Measurements from ENCODE around the gene SGSM1. TPM values are rescaled to one million over a fixed set of nuclear protein-coding genes. Genes with fewer than 3 reads are reported as not detected.

Gene SGSM1
- total and polyA plus RNA-seq, 9 of the 15 experiments (the other 6 are each of a cell fraction or from before 2014, with no cell fraction given): not detected

DNA sequence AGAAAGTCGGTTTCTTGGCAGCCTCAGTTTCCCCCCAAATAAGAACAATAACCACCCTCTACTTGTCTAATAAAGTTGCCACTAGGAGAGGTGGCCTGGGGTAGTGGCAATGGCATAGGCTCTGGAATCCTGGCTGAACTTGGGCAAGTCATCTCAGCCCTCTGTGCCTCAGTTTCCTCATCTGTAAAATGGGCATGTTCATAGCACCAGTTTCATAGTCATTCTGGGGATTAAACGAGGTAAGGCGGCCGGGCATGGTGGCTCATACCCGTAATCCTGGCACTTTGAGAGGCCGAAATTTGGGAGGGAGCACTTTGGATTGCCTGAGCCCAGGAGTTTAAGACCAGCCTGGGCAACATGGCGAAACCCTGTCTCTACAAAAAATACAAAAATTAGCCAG is 63.0 kb downstream of the SGSM1 start:
- ChIA-PET CTCF (ENCODE audit: low intra/inter-chr PET ratio) (no interaction called here), POLR2A (no interaction called here)
- Histone ChIP-seq H3K79me2 (ENCODE audit: control insufficient read depth, insufficient read depth, low read length) (no peaks in the 10 kb centered on the region), H3K4me1 (replicated peaks in 1 of 2; ENCODE audit: control insufficient read depth in 2 of 2, insufficient read depth in 2 of 2, low read length in 2 of 2) (peaks cover 0 to 3% of the 10 kb centered on the region in 2 experiments; a peak in 2 of 5 replicates), H3K9me1 (ENCODE audit: control insufficient read depth, insufficient read depth, low read length) (no peaks in the 10 kb centered on the region), H3K9ac (ENCODE audit: insufficient read depth in 1 of 2, low read depth in 2 of 2, low read length in 2 of 2) (no peak overlapping the region), H3K27me3 (ENCODE audit: control insufficient read depth in 2 of 2, insufficient read depth in 2 of 2, low read length in 2 of 2) (peaks cover 0 to 6% of the 10 kb centered on the region in 2 experiments; a peak in 3 of 5 replicates), H3K9me3 (replicated peaks; ENCODE audit: control insufficient read depth, insufficient read depth, low read depth, low read length) (no peaks in the 10 kb centered on the region), H3K36me3 (ENCODE audit: control insufficient read depth, insufficient read depth, low read length) (no peaks in the 10 kb centered on the region), H3K4me3 (no peak overlapping the region), H3K4me2 (ENCODE audit: insufficient read depth, low read length) (no peak overlapping the region), H3K27ac (ENCODE audit: extremely low read depth, low read depth, low read length) (no peak overlapping the region), H4K20me1 (replicated peaks; ENCODE audit: control insufficient read depth, insufficient read depth, low read length) (no peaks in the 10 kb centered on the region; the same call in 1 of the 2 replicates), H2AFZ (ENCODE audit: low read depth, low read length) (no peak overlapping the region)
- intact Hi-C loops (cut with micrococcal nuclease) (no loop called here), in situ Hi-C loops (cut with MboI) (no loop called here)
- TF ChIP-seq ADNP (tag; IDR thresholded peaks at IDR 0.05) (0 out of 2 replicates have a peak, but pooled peaks have one; percentile 19), HOXB6 (CRISPR knock-in tag; IDR thresholded peaks at IDR 0.05; ENCODE audit: borderline replicate concordance) (no peak), BCOR (IDR thresholded peaks at IDR 0.05) (peak; percentile 29; the same call in 1 of the 2 replicates), SREBF2 (CRISPR knock-in tag; IDR thresholded peaks at IDR 0.05) (no peak), RBM25 (IDR thresholded peaks at IDR 0.05; ENCODE audit: low read depth, low read length, severe bottlenecking) (peak; percentile 57), ATF7 (IDR thresholded peaks at IDR 0.05) (no peak)
- TF ChIP-seq, protein P1, sequence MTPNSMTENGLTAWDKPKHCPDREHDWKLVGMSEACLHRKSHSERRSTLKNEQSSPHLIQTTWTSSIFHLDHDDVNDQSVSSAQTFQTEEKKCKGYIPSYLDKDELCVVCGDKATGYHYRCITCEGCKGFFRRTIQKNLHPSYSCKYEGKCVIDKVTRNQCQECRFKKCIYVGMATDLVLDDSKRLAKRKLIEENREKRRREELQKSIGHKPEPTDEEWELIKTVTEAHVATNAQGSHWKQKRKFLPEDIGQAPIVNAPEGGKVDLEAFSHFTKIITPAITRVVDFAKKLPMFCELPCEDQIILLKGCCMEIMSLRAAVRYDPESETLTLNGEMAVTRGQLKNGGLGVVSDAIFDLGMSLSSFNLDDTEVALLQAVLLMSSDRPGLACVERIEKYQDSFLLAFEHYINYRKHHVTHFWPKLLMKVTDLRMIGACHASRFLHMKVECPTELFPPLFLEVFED (CRISPR knock-in tag; conservative IDR thresholded peaks at IDR 0.05): no peak
- TF ChIP-seq, protein P2, sequence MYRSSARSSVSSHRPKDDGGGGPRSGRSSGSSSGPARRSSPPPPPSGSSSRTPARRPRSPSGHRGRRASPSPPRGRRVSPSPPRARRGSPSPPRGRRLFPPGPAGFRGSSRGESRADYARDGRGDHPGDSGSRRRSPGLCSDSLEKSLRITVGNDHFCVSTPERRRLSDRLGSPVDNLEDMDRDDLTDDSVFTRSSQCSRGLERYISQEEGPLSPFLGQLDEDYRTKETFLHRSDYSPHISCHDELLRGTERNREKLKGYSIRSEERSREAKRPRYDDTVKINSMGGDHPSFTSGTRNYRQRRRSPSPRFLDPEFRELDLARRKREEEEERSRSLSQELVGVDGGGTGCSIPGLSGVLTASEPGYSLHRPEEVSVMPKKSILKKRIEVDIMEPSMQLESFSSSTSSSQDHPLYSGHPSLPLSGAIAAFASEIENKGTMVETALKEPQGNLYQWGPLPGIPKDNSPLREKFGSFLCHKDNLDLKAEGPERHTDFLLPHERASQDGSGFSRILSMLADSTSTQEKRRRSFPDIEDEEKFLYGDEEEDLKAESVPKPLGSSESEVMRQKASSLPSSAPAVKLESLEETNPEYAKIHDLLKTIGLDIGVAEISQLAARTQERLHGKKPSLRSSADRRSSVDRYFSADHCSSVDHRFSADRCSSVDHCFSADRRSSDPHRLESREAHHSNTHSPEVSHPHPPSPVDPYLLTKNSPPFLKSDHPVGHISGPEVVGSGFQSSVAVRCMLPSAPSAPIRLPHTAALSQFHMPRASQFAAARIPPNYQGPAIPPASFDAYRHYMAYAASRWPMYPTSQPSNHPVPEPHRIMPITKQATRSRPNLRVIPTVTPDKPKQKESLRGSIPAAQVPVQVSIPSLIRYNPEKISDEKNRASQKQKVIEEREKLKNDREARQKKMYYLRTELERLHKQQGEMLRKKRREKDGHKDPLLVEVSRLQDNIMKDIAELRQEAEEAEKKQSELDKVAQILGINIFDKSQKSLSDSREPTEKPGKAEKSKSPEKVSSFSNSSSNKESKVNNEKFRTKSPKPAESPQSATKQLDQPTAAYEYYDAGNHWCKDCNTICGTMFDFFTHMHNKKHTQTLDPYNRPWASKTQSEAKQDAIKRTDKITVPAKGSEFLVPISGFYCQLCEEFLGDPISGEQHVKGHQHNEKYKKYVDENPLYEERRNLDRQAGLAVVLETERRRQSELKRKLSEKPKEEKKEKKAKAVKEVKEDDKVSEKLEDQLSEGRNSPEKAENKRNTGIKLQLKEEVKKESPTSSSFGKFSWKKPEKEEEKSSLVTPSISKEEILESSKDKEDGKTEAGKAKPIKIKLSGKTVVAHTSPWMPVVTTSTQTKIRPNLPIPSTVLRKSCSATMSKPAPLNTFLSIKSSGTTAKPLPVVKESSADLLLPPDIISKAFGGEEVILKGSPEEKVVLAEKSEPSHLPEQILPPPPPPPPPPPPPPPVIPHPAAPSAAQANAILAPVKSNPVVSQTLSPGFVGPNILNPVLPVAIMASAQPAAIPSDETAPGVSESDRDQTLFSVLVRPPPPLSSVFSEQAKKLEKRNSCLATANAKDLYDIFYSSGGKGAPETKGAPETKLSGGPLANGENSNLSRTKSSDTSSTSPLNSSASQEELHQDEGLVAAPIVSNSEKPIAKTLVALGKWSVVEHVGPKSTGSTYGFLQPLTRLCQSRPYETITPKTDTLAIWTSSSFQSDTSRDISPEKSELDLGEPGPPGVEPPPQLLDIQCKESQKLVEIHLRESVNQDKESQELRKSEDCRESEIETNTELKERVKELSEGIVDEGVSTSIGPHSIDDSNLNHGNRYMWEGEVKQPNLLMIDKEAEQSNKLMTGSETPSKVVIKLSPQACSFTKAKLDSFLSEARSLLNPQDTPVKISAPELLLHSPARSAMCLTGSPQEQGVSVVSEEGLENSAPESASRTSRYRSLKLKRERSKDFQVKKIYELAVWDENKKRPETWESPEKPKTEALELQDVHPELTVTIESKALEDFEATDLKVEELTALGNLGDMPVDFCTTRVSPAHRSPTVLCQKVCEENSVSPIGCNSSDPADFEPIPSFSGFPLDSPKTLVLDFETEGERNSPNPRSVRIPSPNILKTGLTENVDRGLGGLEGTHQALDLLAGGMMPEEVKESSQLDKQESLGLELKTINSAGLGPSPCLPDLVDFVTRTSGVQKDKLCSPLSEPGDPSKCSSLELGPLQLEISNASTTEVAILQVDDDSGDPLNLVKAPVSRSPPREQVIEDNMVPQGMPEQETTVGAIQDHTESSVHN (IDR thresholded peaks at IDR 0.05; ENCODE audit: borderline replicate concordance in 1 of 2, low read depth in 1 of 2): no peak
- no TSS peak for BruUV-seq (replicated peaks)
- no peak for DNase-seq (ENCODE audit: extremely low read depth in 1 of 4, low spot score in 3 of 4)
- no peak for ATAC-seq
- no peak for FAIRE-seq
- 2% methylated on average over 6 of the region's 7 CpGs for WGBS (ENCODE audit: insufficient coverage, low coverage, missing lambda C conversion rate)
